GM19372 (cell line): ENCODE measurements around the gene LY6G6F.

ENCODE experiments used
- ATAC-seq: cut with Tn5 transposase; IDR thresholded peaks from one replicate; pipeline ENCODE4 v1.9.1; 2021; ENCODE audit warnings: mild to moderate bottlenecking, low read depth, moderate library complexity; ENCODE audit not compliant: unreplicated experiment

LY6G6F gene

DNA sequence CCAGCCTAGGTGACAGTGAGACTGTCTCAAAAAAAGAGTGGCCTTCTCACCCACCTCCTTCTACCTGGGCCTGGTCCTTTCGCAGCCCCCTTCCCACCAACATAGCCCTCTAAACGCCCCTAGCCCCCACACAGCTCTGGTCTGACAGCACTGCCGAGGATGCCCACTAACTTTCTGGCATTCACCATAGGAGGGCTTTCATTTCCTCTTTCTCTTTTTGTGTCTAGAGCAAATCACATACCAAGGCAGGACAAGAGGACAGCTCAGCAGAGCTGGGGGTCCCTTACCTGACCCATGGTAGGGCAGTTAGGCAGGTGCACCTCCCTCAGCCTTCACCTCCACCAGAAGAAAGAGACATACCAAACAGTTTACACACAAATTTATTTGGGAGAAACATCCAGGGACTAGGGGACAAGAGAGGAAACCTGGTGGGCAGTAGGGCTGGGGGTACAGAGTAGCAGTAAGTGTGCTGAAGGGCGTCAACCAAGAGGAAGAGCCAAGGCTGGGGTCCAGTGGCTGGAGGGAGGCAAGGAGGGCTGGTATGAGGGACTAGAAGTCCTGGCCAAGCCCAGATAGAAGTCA, 30.3 kb upstream of the LY6G6F start:
- ATAC-seq: no peak

DNA sequence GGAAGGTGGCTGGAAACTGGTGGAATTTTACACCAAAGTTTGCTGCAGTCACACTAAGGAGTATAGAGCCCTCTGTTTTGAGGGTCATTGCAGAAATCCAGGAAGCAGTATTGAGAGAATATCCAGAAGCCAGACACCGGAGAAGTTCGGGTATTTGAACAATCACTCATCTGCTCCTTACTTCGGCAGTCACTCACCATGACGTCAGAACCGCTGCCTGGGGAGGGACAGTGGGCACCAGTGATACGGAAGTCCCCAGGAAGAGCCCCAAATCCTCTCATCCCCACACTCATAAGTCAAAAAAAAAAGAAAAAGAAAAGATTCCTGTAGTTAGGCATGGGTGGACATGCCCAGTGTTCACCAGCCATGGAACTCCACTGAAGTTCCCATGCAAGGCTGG, 29.8 kb upstream of the LY6G6F start:
- ATAC-seq: no peak

DNA sequence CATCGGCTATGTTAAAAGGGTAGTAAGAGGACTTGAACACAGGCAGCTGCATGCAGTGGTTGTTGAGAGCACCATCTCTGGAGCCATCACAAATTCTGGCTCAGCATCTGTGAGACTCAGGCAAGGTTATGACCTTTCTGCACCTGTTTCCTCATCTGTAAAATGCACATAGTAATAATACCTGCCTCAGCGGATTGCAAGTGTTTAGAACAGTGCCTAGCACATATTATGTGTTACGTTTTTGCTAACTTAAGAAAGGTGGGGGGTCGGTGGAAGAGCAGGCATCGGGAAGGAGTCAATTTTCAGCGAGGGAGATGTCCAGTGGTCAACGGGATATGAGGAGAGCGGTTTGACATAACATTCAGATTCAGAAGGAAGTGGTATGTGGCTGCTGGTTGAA, 28.7 kb upstream of the LY6G6F start:
- no peak for ATAC-seq

DNA sequence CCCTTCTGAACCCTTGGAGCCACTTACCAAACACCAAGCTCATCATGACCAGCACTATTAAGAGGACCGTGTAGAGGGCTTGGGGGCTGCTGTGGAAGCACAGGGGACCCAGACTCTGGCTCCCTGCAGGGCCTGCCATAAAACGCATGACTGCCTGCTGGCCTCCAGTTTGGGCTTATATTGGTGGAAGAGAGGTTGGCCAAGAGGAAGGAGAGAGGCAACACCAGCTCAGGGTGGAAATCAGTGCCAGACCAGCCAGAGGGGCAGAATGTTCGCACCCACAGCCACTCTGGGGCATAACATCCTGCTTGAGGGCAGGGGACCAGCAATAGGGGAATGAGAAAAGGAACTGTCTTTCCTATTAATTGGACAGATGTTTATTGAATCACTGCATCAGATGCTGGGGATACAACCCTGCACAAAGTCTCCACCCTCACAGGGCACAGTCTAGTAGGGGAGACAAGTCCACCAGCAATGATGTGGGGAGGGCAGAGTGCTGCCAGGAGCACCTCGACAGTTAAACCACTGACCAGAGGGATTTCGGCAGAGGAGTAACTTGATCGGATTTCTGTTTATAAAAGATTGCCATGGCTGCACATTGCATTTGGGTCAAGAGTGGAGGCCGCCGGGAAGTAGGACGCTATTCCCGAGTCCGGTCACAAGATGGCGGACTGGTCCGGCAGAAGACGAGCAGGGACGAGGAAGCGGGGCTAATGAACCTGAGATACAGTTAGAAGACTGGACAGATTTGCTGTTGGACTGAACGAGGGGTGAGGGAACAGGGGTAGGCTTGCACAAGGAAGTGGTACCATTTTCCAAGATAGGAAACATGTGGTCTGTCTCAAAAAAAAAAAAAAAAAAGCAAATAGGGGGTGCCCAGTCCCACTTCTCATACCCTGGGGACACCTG, 26.2 kb upstream of the LY6G6F start, which contains the start of gene LY6G5C:
Gene LY6G5C, minus strand, starts transcription at position 842 of the 909 bp plus-strand sequence. Its CDS starts 694 bp downstream, at position 148.
- no peak for ATAC-seq

DNA sequence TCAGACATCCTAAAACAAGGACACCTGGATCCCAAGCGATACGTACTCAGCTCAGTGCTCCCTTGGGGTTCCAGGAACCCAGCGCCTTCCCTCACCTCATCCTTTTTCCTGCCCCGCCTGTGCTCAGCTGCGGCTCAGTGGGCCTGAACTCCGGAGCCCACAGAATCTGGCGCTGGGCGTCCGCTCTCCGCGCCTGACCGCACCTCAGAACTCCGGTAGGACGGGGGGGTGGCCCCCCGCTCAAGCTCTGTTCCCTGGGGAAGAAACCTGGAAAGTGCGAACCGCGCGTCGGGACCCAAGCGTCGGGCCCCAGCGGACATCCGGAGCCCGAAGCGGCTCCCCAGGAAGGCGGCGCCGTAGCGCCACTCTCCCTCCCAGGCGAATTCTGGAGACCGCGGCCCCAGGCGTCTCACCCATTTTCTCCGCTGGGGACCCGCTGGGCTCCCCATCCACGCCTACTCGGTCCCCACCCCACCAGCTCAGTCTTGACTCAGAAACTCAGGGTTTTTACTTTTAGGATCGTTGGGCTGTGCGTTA, 25.5 kb upstream of the LY6G6F start:
- ATAC-seq: no peak

DNA sequence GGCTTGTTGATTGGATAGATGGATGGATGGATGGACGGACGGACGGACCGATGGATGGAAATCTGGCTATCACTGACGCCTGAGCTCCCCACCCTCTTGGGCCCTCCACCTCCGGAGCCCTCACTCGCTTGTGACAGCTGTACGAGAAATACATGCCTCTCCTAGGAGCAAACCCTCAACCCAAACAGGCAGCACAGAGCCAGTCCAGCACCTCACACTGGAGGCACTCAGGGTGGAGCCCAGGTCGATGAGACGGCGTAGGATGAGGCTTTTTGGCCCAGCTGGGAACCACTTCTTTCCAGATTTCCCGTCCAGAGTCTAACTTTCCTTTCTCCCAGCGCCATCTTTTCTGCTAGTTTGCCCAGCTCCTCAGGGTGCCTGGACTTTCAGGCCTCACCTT, 23.1 kb upstream of the LY6G6F start:
- no peak for ATAC-seq

DNA sequence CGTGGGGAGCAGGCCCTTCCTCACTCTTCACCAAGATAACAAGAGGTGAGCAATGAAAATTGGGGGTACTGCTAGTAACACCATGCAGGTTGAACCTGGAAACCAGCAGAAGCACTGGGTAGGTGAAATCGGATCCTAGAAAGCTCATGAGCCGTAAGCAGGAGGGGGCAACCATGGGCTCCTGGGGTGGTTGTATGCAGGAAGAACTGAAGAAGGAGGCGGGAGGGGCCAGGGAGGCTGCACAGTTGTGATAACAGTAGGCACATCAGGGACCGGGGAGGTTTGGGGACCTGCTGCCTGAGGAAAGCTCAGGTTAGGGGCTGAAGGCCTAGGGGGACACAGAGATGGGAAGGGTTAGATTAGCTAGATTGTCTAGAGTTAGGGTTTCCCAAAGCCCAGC, 20.2 kb upstream of the LY6G6F start:
- no peak for ATAC-seq

DNA sequence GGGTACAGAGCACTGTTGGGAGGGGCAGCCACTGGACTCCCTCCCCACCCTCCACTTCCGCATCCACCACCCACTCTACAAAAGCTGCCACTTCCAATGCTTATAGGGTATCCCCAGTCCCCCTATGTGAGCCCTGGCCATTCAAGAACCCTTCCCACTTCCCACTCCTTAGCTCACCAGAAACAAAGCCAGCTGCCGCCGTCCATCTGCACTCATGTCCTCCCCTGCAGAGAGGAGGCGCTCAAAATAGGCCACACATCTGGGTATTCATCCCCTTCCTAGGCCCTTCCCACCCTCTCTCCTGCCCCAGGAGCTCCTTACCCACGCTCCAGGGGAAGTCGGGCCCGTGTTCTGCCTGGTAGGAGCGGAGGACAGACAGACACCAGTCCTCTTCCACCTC, 19.3 kb upstream of the LY6G6F start:
- no peak for ATAC-seq

DNA sequence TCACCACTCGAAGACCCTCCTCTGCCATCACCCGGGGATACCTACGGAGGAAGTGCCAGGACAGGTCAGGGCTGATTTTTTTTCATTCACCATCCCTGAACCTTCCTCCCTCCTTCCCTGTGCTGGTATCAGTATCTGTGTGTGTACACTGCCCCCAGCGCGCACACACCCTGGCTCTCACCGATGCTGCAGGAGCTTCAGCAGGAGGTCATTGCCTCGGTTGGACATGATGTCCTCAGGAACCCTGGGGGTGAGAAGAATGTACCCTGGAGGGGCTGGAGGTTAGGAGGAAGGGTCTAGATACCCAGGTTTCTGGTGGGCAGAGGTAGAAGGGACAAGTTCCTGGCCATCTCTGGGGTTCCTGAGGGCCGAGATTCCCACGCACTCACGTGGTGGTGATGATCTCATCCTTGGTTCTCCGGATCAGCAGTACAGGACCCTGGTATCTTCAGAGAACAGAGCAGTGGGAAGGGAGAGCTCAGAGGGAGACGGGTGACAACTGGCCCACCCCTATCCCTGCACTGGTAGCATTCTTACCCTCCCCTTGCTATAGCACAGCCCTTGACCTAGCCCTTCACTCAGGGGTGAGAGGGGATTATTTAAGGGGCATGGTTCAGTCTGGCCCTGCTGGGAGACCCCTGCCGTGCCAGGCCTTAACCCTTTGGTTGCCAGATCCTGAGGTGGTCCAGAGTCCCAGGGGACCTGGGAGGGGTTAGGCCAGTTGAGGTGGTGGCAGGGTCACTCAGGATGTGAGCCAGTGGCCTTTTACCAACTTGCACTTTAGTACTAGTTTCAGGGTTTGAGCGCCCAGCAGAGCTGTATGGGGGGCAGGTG, 18.6 kb upstream of the LY6G6F start:
- no peak for ATAC-seq

DNA sequence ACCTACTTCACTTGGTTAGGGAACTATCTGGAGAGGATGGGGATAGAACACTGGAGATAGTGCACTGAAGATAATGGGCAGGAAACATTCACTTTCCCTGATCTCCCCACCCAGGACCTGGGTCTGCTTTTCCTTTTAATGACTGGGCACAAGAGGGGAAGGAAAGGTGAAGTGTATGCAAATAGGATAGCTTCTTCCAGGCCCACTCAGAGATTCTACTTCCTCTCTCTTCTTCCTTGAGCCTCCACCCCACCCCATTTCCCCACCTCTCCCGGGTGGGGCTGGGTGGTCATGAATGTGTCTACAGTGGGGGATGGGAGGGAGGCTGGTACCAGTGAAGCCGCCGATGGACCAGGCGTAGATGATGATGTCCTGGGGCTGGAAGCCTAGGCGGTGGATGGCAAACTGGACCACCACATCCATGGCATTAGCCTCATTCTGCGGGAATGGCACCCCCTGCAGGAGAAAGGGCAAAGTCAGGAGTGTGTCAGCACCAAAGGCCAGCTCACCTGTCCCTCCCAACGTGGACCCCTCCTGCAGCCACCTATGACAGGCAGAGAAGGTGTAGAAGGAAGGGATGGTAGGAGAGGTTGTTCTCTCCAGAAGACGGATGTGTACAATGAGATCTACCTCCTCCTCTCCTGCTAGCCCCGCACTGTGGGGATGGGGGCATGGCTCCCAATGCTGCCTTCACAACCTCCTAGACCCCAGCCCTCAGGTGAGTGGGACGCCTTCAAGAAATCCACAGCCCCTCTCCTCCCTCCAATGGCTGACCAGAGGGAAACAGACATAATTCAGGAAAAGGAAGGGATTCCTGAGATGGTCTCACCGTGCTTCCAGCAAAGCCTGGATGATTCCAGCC, 17.2 kb upstream of the LY6G6F start:
- ATAC-seq: no peak

DNA sequence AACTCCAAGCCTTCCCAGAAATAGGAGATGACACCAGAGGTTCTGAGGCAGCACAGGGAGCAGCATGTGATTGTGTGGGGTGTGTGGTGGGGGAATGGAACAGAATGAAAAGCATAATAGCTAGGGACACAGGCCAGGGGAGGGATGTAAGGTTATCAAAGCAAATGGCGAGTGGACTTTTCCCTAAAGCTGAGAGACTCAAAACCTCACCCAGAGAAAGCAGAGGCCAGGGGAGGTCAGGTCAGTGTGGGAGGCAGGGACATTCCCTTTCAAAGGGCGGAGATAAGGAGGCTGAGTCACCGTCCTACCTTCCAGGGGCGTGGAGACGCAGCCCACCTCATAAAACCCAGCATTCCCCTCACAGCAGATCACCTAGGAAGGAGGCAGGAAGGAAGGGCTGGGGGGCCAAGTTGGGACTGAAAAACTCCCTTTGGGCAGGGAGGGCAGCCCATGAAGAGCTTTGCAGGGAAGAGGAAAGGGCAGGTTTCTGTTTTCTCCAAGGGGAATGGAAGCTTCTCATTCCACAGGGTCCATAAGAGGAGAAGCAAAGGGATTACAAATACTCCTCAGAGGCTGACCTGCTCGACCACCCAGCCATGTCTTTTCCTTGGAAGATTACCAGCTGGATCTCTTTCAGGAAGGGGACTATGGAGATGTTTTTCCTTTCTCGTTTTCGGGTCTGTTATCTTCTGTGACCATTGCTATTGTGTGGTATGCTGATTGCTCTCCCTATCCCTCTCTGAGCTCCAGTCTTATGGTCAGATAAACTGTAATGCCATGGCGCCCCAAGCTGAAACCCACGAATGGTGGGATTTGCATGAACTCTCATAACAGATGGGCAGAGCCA, 16.2 kb upstream of the LY6G6F start:
- ATAC-seq: no peak

DNA sequence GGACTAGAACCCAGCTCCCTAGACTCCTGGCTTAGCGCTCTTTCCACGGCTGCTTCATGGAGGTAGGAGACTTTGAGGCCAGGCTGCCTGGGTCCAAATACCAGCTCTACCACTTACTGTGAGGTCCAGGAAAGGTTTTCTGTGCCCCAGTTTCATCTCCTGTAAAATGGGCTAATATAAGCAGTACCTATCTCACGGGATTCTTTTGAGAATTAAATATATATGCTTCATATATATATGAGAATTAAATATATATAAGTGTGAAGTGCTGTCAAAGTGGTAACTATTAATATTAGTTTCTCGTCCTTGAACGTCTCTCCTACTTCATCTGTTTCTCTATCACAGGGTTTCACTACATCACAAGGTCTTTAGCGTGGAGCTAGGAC, 15.6 kb upstream of the LY6G6F start:
- no peak for ATAC-seq

DNA sequence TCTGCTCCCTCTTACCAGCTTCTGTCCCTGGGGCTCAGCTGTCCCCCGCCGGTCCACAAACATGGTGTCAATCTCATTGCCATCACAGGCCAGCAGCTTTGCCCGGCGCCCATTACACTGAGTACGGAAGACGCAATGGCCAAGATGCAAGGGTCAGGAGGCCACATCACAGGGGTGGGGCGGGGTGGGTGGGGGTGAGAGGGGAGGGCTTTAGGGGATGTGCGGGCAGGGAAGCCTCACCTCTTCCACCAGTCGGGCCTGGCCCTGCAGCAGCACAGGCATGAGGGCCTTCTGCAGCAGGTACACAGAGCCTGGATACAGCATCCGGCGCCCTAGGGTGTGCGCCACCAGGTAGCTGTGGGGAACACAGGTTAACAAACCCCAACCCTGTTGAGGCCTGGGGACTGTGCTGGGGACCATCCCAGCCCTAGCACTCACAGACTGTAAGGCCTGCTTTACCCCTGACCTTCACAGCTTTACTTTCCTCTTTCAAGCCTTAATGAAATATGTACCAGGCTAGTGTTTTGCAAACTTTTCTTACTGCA, 15.0 kb upstream of the LY6G6F start:
- no peak for ATAC-seq

DNA sequence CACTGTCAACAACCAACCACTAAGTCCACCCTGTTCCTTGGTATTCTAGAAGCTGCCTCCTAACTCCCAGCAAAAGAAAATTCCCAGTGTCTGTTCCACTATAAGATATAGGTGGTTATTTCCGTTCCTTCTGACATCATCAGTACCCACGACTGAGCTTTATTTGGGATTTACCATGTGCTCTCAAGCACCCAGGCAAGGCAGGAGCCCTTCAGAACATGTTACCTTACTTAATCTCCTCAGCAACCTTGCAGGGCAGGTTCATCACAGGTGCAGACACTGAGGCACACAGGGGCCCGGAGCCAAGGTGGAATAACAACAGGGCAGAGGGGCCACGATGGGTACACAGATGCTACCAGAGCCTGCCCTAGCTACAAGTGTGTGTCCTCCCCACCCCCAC, 14.3 kb upstream of the LY6G6F start:
- ATAC-seq: no peak

DNA sequence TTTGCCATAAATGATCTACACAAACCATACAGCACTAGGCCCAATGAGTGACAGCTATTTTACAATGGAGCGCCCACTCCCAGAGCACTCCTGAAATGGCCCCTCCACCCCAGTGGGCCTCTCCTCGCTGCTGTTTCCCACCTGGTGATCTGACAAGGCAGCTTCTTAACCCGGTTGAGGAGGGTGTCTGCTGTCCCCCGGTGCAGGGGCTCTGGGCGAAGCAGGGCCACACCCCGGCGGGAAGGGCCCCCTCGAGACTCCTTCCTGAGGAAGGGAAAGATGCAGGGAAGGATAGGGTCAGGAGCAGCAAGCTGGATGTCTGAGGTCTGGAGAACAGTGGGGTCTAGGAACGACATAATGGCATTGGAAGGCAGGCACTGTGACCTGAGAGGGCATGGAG, 13.8 kb upstream of the LY6G6F start:
- no peak for ATAC-seq

DNA sequence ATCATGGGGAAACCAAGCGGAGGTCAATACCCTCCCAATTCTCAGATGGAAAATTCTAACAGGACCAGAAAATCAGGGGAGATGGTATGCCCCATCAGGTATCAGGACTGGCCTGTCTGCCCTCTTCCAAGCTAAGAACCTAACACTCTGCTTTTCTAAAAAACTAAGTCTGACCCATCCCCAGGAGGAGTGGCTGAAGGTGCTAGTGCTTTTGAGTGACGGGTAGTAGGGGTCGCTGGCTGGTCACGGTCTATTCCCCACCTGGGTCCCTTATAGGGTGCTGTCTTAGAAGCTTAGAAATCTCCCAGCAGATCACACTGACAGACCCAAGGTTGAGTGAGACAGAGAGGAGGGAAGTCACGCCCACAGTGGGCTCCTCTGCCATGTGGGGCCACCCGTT, 13.1 kb upstream of the LY6G6F start:
- no peak for ATAC-seq

DNA sequence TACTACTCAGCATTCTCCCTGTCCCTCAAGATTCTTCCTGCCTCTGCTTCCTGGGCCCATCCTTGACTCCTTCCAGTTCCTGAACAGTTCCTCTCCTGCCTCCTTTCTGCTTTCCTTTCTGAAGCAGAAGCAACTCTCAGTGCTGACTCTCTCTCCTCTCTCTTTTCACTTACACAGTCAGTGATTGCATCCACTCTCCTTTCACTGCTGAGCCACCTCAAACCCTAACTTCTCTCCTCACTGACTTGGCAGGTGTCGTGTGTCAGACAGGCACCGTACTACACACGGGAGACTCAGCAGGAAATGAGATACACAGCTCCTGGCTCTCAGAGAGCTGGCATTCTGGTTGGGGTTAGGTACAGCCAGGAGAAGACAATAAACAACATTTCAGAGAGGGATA, 9.1 kb upstream of the LY6G6F start:
- no peak for ATAC-seq

DNA sequence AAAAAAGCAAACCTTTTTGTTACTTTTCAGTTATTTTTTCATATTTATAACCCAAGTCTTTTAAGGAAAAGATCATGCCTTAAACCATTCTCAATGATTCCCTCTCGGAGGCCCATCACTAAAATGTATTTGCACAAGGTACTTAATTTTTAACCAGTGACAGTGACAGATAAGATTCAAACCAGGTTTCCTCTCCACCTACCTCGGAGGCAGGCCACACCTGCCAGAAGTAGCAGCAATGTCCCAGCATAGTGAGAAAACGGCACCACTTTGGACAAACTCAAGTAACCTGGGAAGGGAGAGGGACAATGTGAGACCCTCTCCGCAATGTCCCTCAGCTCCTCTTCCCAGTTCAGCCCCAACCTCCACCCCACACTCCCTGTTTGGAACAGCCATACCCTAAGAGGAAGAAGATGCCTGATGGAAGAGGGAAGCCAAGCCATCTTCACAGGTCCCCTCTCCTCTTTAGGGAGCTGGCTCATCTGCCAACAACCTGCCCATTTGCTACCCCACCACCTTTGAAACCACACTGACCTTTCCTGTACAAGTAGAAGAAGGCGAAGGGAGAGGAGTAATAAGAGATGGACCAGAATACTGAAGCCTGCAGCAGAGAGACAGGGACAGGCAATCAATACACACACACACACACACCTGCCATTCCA, 5.8 kb upstream of the LY6G6F start:
- ATAC-seq: no peak
